GM19328 (cell line): Measurements from ENCODE around the gene UBTD1.

ENCODE experiments used
- ATAC-seq: cut with Tn5 transposase; IDR thresholded peaks from one replicate; pipeline ENCODE4 v1.9.1; 2021; ENCODE audit warnings: mild to moderate bottlenecking, moderate library complexity; ENCODE audit not compliant: unreplicated experiment

UBTD1 gene

GRCh38 chr10:97481071-97481470, 17.7 kb upstream of the UBTD1 start:
- no peak for ATAC-seq

DNA sequence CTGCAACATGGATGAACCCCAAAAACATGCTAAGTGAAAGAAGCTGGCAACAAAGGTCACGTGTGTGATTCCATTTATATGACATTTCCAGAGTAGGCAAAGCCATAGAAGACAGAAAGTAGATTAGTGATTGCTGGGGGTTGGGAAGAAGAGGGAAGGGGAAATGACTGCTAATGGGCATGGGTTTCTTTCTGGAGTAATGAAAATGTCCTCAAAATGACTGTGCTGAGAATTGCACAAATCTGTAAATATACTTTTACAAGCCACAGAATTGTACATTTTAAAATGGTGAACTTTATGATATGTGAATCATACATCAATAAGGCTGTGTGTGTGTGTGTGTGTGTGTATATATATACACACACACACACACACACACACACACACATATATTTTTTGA, 16.3 kb upstream of the UBTD1 start:
- ATAC-seq = no peak

DNA sequence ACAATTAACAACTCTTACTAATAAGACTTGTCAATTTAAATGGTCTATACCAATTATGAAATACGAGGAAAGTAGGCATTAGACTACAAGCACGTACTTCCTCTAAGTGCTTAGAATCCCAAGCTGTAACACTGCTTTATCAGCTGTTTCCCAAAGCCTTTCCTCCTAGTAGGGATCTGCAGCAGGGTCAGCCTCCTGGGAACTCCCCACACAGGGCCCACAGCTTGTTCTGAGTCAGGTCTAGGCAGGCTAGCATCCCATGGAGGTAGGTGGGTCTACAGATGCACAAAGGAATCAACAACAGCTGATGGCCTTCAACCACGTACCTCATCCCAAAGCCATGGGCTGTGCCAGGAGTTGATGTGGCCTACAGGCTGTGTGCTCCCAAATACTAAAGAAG, 15.2 kb upstream of the UBTD1 start:
- ATAC-seq = no peak

- ATAC-seq = no peak
These were observed 14.8 kb upstream of the UBTD1 start for GRCh38 chr10:97483921-97484320.

GRCh38 chr10:97485647-97486281, 13.0 kb upstream of the UBTD1 start:
- ATAC-seq = no peak

DNA sequence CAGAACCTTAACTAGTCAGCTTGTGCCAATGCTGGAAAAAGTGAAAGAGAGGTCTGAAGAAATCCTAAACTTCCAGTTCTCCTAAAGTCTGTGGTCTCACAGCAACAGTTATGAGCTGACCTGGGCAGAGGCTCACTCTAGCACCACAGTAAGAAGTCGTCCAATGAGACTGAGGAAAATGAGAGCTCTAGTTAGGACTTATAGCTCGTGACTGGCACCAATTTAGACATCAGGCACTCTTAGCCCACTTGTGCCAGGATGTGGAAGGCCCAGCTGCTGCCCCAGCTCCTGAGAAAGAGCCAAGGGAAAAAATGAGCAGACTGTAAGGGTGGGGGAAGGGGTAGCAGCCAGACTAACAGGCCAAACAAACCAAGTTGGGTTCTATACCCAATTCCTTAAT, 8.1 kb upstream of the UBTD1 start:
- no peak for ATAC-seq

DNA sequence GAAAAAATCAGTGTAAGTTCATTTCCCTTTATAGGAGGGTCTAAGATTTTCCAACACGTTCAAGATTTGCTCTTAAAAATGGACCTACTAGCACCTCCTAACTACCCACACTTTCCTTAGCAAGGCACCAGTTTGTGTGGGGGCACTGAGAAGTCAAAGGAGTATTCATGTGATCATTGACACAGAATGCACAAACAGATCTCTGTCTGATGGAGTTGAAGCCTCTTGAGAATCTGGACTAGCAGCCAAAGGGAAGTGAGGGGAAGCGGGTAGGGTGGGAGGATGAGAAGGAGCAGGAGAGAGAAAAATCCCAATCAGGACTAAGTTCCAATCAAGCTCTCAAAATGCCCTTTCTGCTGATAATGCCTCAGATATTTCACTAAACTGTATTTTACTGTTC, 4.6 kb upstream of the UBTD1 start:
- no peak for ATAC-seq

GRCh38 chr10:97494863-97495506, 3.7 kb upstream of the UBTD1 start:
- ATAC-seq = no peak

GRCh38 chr10:97497572-97498075, 1.1 kb upstream of the UBTD1 start:
- no peak for ATAC-seq

DNA sequence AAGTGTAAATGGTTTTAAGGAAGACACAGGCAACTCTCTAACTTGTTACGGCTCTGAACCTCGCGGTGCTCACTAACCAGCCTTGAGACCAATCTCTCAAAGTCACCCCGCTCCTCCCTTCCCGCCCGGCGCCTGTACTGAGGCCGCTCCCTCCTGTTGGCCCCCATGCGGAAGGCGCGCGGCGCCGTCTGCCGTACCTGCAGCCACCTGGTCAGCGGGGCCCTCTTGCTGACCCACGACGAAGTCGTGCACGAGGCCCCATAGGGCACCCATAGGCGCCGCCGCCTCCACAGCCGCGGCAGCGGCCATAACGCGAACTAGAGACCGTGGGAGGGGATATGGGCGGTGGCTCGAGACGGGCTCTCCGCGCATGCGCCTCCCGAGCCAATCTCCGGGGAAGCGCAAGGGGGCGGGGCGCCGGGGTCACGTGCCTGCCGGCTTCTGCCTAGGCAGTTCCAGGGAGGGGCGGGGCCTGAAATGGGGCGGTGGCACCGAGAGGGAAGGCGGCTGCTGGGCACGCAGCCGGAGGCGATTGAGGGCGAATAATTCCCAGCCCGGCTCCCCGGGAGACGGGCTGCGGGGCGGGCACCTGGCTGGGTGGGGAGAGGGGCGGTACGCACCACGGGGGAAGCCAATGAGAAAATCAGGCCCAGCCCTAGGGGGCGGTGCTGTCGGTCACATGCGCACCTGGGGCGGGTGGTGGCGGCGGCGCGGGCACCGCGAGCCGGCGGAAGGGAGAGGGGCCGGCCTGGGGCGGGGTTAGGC, 466 bp upstream of the UBTD1 start, which contains the start of gene MMS19:
MMS19 (minus strand) TSS at position 347 of the 765 bp plus-strand sequence; CDS start at position 309, 38 bp downstream.
- peak; percentile 96 for ATAC-seq

DNA sequence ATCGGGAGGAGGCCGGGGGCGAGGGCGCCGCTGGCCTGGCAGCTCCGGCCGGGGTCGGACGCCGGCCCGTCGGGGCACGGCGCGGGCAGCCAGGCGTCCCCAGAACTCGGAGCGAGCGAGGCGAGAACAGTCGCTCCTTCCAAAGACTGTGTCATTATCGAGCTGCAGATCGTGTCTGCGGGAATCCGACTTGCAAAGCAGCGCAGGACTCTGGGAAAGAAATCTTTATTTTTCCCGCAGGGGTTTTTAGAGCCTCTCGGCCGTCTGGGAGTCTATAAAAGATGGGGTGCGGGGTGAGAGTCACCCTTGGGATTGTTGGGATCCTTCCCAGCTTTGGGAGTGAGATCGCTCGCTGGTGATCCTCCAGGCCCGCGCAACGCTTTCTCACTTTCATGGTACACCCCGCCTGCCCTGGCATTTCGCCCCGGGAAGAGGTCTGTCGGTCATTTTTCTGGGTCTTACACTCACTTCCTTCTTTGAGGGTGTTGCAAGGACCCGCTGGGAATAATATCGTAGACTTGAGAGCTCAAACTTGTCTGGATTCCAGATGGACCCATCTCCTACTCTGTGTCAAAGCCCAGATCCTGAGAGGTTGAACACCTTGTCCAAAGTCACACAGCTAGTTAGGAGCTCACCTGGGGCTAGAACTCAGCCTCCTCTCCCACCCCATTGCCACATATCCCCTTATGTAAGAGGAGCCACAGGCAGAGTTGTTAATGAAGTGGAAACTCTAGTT, 1.0 kb downstream of the UBTD1 start:
- ATAC-seq = no peak

GRCh38 chr10:97500297-97500575, 1.5 kb downstream of the UBTD1 start:
- no peak for ATAC-seq

GRCh38 chr10:97502916-97503315, 4.2 kb downstream of the UBTD1 start:
- no peak for ATAC-seq

- ATAC-seq = no peak
These were observed 4.7 kb downstream of the UBTD1 start for GRCh38 chr10:97503406-97503805.

DNA sequence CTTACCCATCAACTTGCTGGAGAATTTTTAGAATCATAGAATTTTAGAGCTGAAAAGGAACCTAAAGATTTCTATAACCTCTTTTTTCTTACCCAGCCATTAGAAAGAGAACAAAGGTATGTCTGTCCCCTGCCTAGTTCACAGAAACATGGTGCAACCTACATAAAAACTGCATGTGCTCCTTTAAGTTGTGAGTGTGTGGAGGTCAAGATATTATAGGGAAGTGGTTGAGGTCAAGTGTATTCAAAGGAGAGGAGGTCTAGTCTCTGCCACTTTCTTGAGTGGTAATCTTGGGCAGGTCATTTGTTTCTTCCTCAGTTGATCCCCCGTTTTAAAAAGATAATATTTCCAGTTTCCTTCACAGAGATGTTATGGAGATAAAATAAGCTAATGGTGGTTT, 6.4 kb downstream of the UBTD1 start:
- no peak for ATAC-seq

- ATAC-seq = no peak
These were observed 7.7 kb downstream of the UBTD1 start for GRCh38 chr10:97506199-97506991.

DNA sequence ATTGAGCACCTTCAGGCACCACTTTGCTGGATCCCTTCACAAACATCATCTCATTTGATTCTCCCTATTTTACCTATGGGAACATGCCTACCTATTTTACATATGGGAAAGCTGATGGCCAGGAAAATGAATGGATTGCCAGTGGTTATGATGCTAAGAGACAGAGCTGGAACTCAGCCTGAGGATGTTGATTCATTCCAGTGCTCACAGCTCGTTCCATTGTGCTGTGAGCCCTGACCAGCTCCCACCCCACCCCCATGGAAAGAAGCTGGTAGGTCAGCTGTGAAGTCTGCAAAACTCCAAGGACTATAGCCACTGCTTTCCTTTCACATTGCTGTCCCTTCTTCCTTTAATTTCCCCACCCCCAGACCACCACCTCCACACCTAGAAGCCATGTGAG, 9.6 kb downstream of the UBTD1 start:
- no peak for ATAC-seq

- ATAC-seq = no peak
These were observed 10.5 kb downstream of the UBTD1 start for GRCh38 chr10:97509120-97509680.

- ATAC-seq = no peak
These were observed 12.0 kb downstream of the UBTD1 start for GRCh38 chr10:97510686-97511085.

DNA sequence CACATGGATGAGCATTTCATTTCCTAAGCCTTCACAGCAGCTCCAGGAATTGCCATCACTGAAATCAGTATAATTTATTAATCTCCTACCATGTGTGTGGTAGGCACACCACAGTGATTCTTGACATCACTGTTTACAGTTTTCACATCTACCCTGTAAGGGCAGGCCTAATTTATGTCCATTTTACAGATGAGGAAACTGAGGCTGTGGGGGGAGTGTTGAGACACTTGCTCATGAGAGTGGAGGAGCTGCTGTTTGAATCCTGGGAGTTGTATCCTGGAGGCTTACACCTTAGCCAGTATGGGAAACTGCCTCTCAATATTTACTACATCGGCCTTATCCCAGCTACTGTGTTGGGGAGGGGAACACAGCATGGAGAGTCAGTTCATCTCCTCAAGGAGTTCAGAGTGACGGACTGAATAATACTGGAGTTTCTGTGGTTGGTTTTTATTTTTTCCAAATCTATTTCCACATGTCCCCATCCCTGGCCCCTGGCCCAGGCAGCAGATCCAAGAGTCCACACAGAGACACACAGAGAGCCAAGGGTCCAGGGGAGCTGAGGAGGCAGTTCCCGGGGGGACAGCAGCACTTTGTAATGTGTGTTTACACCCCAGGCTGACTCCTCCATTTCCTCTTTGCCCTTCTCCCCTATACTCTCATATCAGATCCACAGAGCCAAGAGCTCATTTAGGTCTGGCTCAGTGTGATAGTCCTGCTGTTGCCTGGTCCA, 13.2 kb downstream of the UBTD1 start:
- no peak for ATAC-seq
